ENCODE measurements around the gene OR10R2.

DNA sequence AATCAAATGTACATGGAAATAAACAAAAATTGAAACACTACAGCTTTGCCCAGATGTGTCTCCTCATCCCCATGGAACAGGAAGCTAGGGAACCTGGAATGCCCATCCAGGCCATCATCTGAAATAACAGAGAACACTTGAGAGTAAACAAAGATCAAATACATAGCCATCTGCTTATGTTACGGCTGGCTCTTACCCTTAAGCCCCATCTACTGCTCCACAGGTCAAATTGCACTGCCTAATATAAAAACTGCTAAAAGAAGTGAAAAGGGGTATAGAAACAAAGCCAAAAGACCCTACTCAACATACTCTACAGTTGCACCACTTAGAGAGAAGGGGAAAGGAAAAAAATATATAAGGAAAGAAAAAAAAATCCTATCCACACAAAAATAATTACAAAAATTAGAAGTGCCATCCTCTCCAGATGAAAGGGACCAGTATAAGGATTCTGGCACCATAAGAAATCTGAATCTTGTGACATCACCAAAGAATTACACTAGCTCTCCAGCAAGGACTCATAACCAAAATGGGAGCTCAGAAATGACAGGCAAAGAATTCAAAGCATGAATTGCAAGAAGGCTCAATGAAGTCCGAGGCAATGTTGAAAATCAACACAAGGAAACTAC lies 55.3 kb downstream of the OR10R2 start:
- TF ChIP-seq, protein P1, sequence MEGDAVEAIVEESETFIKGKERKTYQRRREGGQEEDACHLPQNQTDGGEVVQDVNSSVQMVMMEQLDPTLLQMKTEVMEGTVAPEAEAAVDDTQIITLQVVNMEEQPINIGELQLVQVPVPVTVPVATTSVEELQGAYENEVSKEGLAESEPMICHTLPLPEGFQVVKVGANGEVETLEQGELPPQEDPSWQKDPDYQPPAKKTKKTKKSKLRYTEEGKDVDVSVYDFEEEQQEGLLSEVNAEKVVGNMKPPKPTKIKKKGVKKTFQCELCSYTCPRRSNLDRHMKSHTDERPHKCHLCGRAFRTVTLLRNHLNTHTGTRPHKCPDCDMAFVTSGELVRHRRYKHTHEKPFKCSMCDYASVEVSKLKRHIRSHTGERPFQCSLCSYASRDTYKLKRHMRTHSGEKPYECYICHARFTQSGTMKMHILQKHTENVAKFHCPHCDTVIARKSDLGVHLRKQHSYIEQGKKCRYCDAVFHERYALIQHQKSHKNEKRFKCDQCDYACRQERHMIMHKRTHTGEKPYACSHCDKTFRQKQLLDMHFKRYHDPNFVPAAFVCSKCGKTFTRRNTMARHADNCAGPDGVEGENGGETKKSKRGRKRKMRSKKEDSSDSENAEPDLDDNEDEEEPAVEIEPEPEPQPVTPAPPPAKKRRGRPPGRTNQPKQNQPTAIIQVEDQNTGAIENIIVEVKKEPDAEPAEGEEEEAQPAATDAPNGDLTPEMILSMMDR (IDR thresholded peaks at IDR 0.05 in 2 of 3, conservative IDR thresholded peaks at IDR 0.05 in 1 of 3; ENCODE audit: borderline replicate concordance in 1 of 3, insufficient read depth in 1 of 3, low read depth in 2 of 3, low read length in 2 of 3): peak in 2 of 3 experiments; percentile 38 to 43; a peak in 4 of 6 replicates
- no peak for TF ChIP-seq POLR2A (IDR thresholded peaks at IDR 0.05; ENCODE audit: borderline replicate concordance, extremely low read depth, insufficient read depth, insufficient read length)
- TF ChIP-seq ZNF274 (IDR thresholded peaks at IDR 0.05; ENCODE audit: low read depth, low read length): no peak

Data from HCT116 (cell line).